Naive thymus-derived CD8-positive, alpha-beta T cell (primary cell): Measurements from ENCODE around the gene DOCK4. TPM values are rescaled to one million over a fixed set of nuclear protein-coding genes. Genes with fewer than 3 reads are reported as not detected.
A peak's percentile ranks its signal among the peaks of the same experiment; 100 is the strongest.

Experiments used
- ATAC-seq, 2 donors: fragments of 150-1000 bp; cut with Tn5 transposase in 1 of 2; sonication (Bioruptor Pico), chemical (Tn5 transposase) in 1 of 2; 1 replicate in 1 of 2; 2 replicates in 1 of 2; pipeline ENCODE4 v1.10.0; 2021; ENCODE audit warnings: mild to moderate bottlenecking in 2 of 2, moderate library complexity in 2 of 2
- POLR2A ChIA-PET: fragments of 350-600 bp; sonication (Branson Sonifier 250); formaldehyde crosslinking; loops from one replicate; lab custom pipeline; 2021; ENCODE audit warnings: antibody characterized with exemption; lab: Charles Lee
- DNase-seq, 10 donors: peaks; one replicate each; pipeline versions ENCODE4 v3.0.0 to v3.0.0-alpha.2; 2020 to 2022
- H3K27ac Mint-ChIP-seq, 10 donors: one replicate each; pipeline ENCODE4 v1.8.0; 2020 to 2022; ENCODE audit warnings: mild to moderate bottlenecking in 10 of 10, mixed read lengths in 10 of 10, moderate library complexity in 4 of 10, inconsistent platforms in 1 of 10
- H3K27me3 Mint-ChIP-seq, 5 donors: one replicate each; pipeline ENCODE4 v1.8.0; 2021 to 2022; ENCODE audit warnings: mixed read lengths in 5 of 5
- H3K36me3 Mint-ChIP-seq, 3 donors: one replicate each; pipeline ENCODE4 v1.8.0; 2020 to 2022; ENCODE audit warnings: mixed read lengths in 3 of 3, mild to moderate bottlenecking in 2 of 3, inconsistent platforms in 1 of 3
- H3K4me1 Mint-ChIP-seq, 4 donors: one replicate each; pipeline ENCODE4 v1.8.0; 2021 to 2022; ENCODE audit warnings: mixed read lengths in 4 of 4
- H3K4me3 Mint-ChIP-seq, 10 donors: one replicate each; pipeline ENCODE4 v1.8.0; 2020 to 2022; ENCODE audit warnings: mild to moderate bottlenecking in 10 of 10, mixed read lengths in 10 of 10, moderate library complexity in 6 of 10, inconsistent platforms in 1 of 10
- H3K9me3 Mint-ChIP-seq, 9 donors: one replicate each; pipeline ENCODE4 v1.8.0; 2020 to 2022; ENCODE audit warnings: mixed read lengths in 9 of 9, mild to moderate bottlenecking in 3 of 9, inconsistent platforms in 1 of 9, moderate library complexity in 1 of 9
- polyA plus RNA-seq, 3 donors: library from polyadenylated mRNA; unstranded; fragments of 300-500 nt; fragmentation: Illumina TruSeq; gene quantifications; one replicate each; pipeline ENCODE4 v1.2.3, GENCODE V29; 2021
- total RNA-seq, 8 experiments: library from RNA in 2 of 8; stranded (reverse) in 2 of 8; gene quantifications; one replicate each; pipeline ENCODE4 v1.2.3 and lab custom pipeline; 2021 to 2026

DOCK4 gene
- total and polyA plus RNA-seq, 5 experiments from 2014 or later: 0.30 to 1.3 (median 0.67) TPM; not detected in 1

- Mint-ChIP-seq H3K27me3 (no peaks in the 10 kb centered on the region), H3K9me3 (peaks cover 0 to 26% (median 9%) of the 10 kb centered on the region in 9 donors), H3K36me3 (peaks cover 17 to 52% (median 45%) of the 10 kb centered on the region in 3 donors), H3K4me3 (no peak overlapping the region), H3K27ac (no peak overlapping the region), H3K4me1 (peaks cover 11 to 35% (median 14%) of the 10 kb centered on the region in 4 donors)
- no peak for ATAC-seq
- no peak for DNase-seq
- POLR2A ChIA-PET: no interaction called here
Measured at GRCh38 chr7:112236597-112236996, 30.4 kb upstream of the DOCK4 start.

- POLR2A ChIA-PET: interaction anchor here (0.7 kb wide), 1 partner anchor 573 kb away, joined by 3 read pairs; no protein-coding TSS in a partner anchor
- H3K27me3 Mint-ChIP-seq: no peaks in the 10 kb centered on the region
- peaks cover 0 to 17% (median 6%) of the 10 kb centered on the region in 9 donors for H3K9me3 Mint-ChIP-seq
- DNase-seq: no peak
- H3K4me3 Mint-ChIP-seq: no peak overlapping the region
- H3K27ac Mint-ChIP-seq: no peak overlapping the region
- ATAC-seq: no peak
- H3K36me3 Mint-ChIP-seq: peaks cover 14 to 36% (median 30%) of the 10 kb centered on the region in 3 donors
- H3K4me1 Mint-ChIP-seq: peaks cover 11 to 35% (median 30%) of the 10 kb centered on the region in 4 donors
Measured at GRCh38 chr7:112234147-112234546, 27.9 kb upstream of the DOCK4 start.

- peaks cover 14 to 35% (median 30%) of the 10 kb centered on the region in 3 donors for H3K36me3 Mint-ChIP-seq
- POLR2A ChIA-PET: no interaction called here
- H3K27ac Mint-ChIP-seq: no peak overlapping the region
- H3K9me3 Mint-ChIP-seq: peaks cover 0 to 17% (median 4%) of the 10 kb centered on the region in 9 donors
- no peak overlapping the region for H3K4me3 Mint-ChIP-seq
- no peaks in the 10 kb centered on the region for H3K27me3 Mint-ChIP-seq
- peaks cover 12 to 41% (median 35%) of the 10 kb centered on the region in 4 donors for H3K4me1 Mint-ChIP-seq
- ATAC-seq (no peak), DNase-seq (no peak)
Measured at GRCh38 chr7:112233048-112233697, 27.0 kb upstream of the DOCK4 start.

- no peak overlapping the region for H3K27ac Mint-ChIP-seq
- H3K27me3 Mint-ChIP-seq: no peaks in the 10 kb centered on the region
- peaks cover 0 to 17% (median 4%) of the 10 kb centered on the region in 9 donors for H3K9me3 Mint-ChIP-seq
- peaks cover 14 to 33% (median 30%) of the 10 kb centered on the region in 3 donors for H3K36me3 Mint-ChIP-seq
- H3K4me3 Mint-ChIP-seq: no peak overlapping the region
- H3K4me1 Mint-ChIP-seq: peaks cover 13 to 42% (median 37%) of the 10 kb centered on the region in 4 donors
- ATAC-seq: no peak
- POLR2A ChIA-PET: no interaction called here
- DNase-seq: no peak
Measured at GRCh38 chr7:112232212-112232978, 26.2 kb upstream of the DOCK4 start.

- DNase-seq: no peak
- Mint-ChIP-seq H3K4me1 (peaks cover 15 to 53% (median 45%) of the 10 kb centered on the region in 4 donors), H3K4me3 (no peak overlapping the region), H3K27ac (no peak overlapping the region), H3K27me3 (no peaks in the 10 kb centered on the region), H3K36me3 (peaks cover 6 to 31% (median 17%) of the 10 kb centered on the region in 3 donors), H3K9me3 (peaks cover 0 to 10% (median 1%) of the 10 kb centered on the region in 9 donors)
- POLR2A ChIA-PET: no interaction called here
- no peak for ATAC-seq
Measured at GRCh38 chr7:112228632-112229031, 22.4 kb upstream of the DOCK4 start.

GRCh38 chr7:112226701-112227276, 20.6 kb upstream of the DOCK4 start:
- no peak overlapping the region for H3K4me3 Mint-ChIP-seq

GRCh38 chr7:112225006-112225405, 18.8 kb upstream of the DOCK4 start:
- peak overlapping the region in 1 of 10 donors; percentile 13 for H3K4me3 Mint-ChIP-seq
- no peak overlapping the region for H3K27ac Mint-ChIP-seq
- POLR2A ChIA-PET: no interaction called here
- no peak for ATAC-seq
- DNase-seq: no peak
- H3K36me3 Mint-ChIP-seq: peaks cover 6 to 27% (median 7%) of the 10 kb centered on the region in 3 donors
- H3K9me3 Mint-ChIP-seq: peaks cover 0 to 2% (median 0%) of the 10 kb centered on the region in 9 donors
- H3K27me3 Mint-ChIP-seq: no peaks in the 10 kb centered on the region
- H3K4me1 Mint-ChIP-seq: peaks cover 22 to 57% (median 45%) of the 10 kb centered on the region in 4 donors

More at GRCh38 chr7:112226701-112227276, 20.6 kb upstream of the DOCK4 start:
- no peak overlapping the region for H3K27ac Mint-ChIP-seq
- H3K9me3 Mint-ChIP-seq: peaks cover 0 to 2% (median 0%) of the 10 kb centered on the region in 9 donors
- ATAC-seq: no peak
- no peaks in the 10 kb centered on the region for H3K27me3 Mint-ChIP-seq
- peaks cover 3 to 27% (median 6%) of the 10 kb centered on the region in 3 donors for H3K36me3 Mint-ChIP-seq
- POLR2A ChIA-PET: no interaction called here
- DNase-seq: no peak
- peaks cover 18 to 53% (median 44%) of the 10 kb centered on the region in 4 donors for H3K4me1 Mint-ChIP-seq

GRCh38 chr7:112224186-112224585, 18.0 kb upstream of the DOCK4 start:
- Mint-ChIP-seq H3K27ac (no peak overlapping the region), H3K4me3 (peak overlapping the region in 1 of 10 donors; percentile 5), H3K4me1 (peaks cover 21 to 51% (median 40%) of the 10 kb centered on the region in 4 donors), H3K27me3 (no peaks in the 10 kb centered on the region), H3K36me3 (peaks cover 6 to 27% (median 7%) of the 10 kb centered on the region in 3 donors), H3K9me3 (peaks cover 0 to 2% (median 0%) of the 10 kb centered on the region in 9 donors)
- POLR2A ChIA-PET: no interaction called here
- no peak for DNase-seq
- ATAC-seq: no peak

- H3K36me3 Mint-ChIP-seq: peaks cover 6 to 31% (median 11%) of the 10 kb centered on the region in 3 donors
- H3K4me1 Mint-ChIP-seq: peaks cover 23 to 53% (median 38%) of the 10 kb centered on the region in 4 donors
- DNase-seq (no peak), ATAC-seq (no peak)
- H3K9me3 Mint-ChIP-seq: peaks cover 0 to 2% (median 0%) of the 10 kb centered on the region in 9 donors
- H3K4me3 Mint-ChIP-seq: no peak overlapping the region
- POLR2A ChIA-PET: no interaction called here
- no peaks in the 10 kb centered on the region for H3K27me3 Mint-ChIP-seq
- H3K27ac Mint-ChIP-seq: no peak overlapping the region
Measured at GRCh38 chr7:112223310-112223709, 17.1 kb upstream of the DOCK4 start.

- peak overlapping the region in 1 of 10 donors; percentile 64 for H3K27ac Mint-ChIP-seq
- H3K9me3 Mint-ChIP-seq: peaks cover 0 to 2% (median 0%) of the 10 kb centered on the region in 9 donors
- no peak overlapping the region for H3K4me3 Mint-ChIP-seq
- H3K27me3 Mint-ChIP-seq: no peaks in the 10 kb centered on the region
- peaks cover 24 to 59% (median 45%) of the 10 kb centered on the region in 4 donors for H3K4me1 Mint-ChIP-seq
- DNase-seq: no peak
- peaks cover 6 to 38% (median 18%) of the 10 kb centered on the region in 3 donors for H3K36me3 Mint-ChIP-seq
- ATAC-seq: no peak
- POLR2A ChIA-PET: no interaction called here
Measured at GRCh38 chr7:112220877-112221434, 14.8 kb upstream of the DOCK4 start.

GRCh38 chr7:112215787-112216186, 9.6 kb upstream of the DOCK4 start:
- H3K9me3 Mint-ChIP-seq: no peaks in the 10 kb centered on the region
- no peaks in the 10 kb centered on the region for H3K27me3 Mint-ChIP-seq
- H3K4me3 Mint-ChIP-seq: no peak overlapping the region
- peaks cover 0 to 14% (median 11%) of the 10 kb centered on the region in 3 donors for H3K36me3 Mint-ChIP-seq
- POLR2A ChIA-PET: no interaction called here
- ATAC-seq (no peak), DNase-seq (no peak)
- no peak overlapping the region for H3K27ac Mint-ChIP-seq
- peaks cover 23 to 67% (median 46%) of the 10 kb centered on the region in 4 donors for H3K4me1 Mint-ChIP-seq

- Mint-ChIP-seq H3K4me1 (peaks cover 22 to 65% (median 41%) of the 10 kb centered on the region in 4 donors), H3K27me3 (no peaks in the 10 kb centered on the region), H3K27ac (no peak overlapping the region), H3K36me3 (peaks cover 0 to 13% (median 11%) of the 10 kb centered on the region in 3 donors), H3K4me3 (no peak overlapping the region), H3K9me3 (no peaks in the 10 kb centered on the region)
- ATAC-seq (no peak), DNase-seq (no peak)
- POLR2A ChIA-PET: no interaction called here
Measured at GRCh38 chr7:112214883-112215282, 8.7 kb upstream of the DOCK4 start.
